HepG2 (cell line): ENCODE data around the gene ZBTB14.
A peak's percentile ranks its signal among the peaks of the same experiment; 100 is the strongest.

Experiments
- ARHGAP35 ChIP-seq: sonication (generic); formaldehyde crosslinking; IDR thresholded peaks from 2 replicates; pipeline ENCODE4 v1.9.0; 2022; ENCODE audit warnings: mild to moderate bottlenecking, inconsistent platforms, moderate library complexity, missing genetic modification reagents, borderline replicate concordance
- CREB1 ChIP-seq, 2 experiments: fragments of 450-650 bp in 1 of 2; IDR thresholded peaks; 2 replicates each; pipeline ENCODE4 v1.6.1; 2016 to 2017; ENCODE audit warnings: control low read depth in 1 of 2, mild to moderate bottlenecking in 1 of 2, missing compliant biosample characterization in 1 of 2, missing genetic modification characterization in 1 of 2
- ESRRA ChIP-seq: sonication (generic); formaldehyde crosslinking; IDR thresholded peaks from 2 replicates; pipeline ENCODE4 v1.5.1; 2020; ENCODE audit warnings: mild to moderate bottlenecking, low read depth, missing genetic modification reagents
- FOXJ3 ChIP-seq: sonication (generic); formaldehyde crosslinking; IDR thresholded peaks from 2 replicates; pipeline ENCODE4 v1.4.0; 2020; ENCODE audit warnings: missing genetic modification reagents, mild to moderate bottlenecking, borderline replicate concordance
- PAX8 ChIP-seq: sonication (generic); formaldehyde crosslinking; IDR thresholded peaks from 2 replicates; pipeline ENCODE4 v1.8.0; 2022; ENCODE audit warnings: mild to moderate bottlenecking, missing genetic modification reagents, borderline replicate concordance
- POGZ ChIP-seq: sonication (generic); formaldehyde crosslinking; IDR thresholded peaks from 2 replicates; pipeline ENCODE4 v1.4.0; 2020; ENCODE audit warnings: mild to moderate bottlenecking, missing genetic modification reagents
- REST ChIP-seq, 2 experiments: IDR thresholded peaks; 2 replicates each; pipeline ENCODE4 v1.6.1; 2011 to 2012; ENCODE audit warnings: low read length in 2 of 2, borderline replicate concordance in 1 of 2, low read depth in 1 of 2, mild to moderate bottlenecking in 1 of 2, moderate library complexity in 1 of 2
- SRF ChIP-seq: IDR thresholded peaks from 2 replicates; pipeline ENCODE4 v1.6.1; 2011; ENCODE audit warnings: mild to moderate bottlenecking, low read depth, low read length, moderate library complexity
- ZBTB10 ChIP-seq: sonication (generic); formaldehyde crosslinking; IDR thresholded peaks from 2 replicates; pipeline ENCODE4 v1.4.0; 2020; ENCODE audit warnings: missing genetic modification reagents, borderline replicate concordance
- ZNF121 ChIP-seq: sonication (generic); formaldehyde crosslinking; IDR thresholded peaks from 2 replicates; pipeline ENCODE4 v1.5.0; 2020; ENCODE audit warnings: mild to moderate bottlenecking, missing genetic modification reagents
- TF ChIP-seq, protein P1 (sequence below): IDR thresholded peaks from 2 replicates; pipeline ENCODE4 v1.6.1; 2012; ENCODE audit warnings: low read length, improper control_type of control experiment
- TF ChIP-seq, protein P2 (sequence below): sonication (generic); formaldehyde crosslinking; IDR thresholded peaks from 2 replicates; pipeline ENCODE4 v1.5.0; 2020; ENCODE audit warnings: mild to moderate bottlenecking, missing genetic modification reagents, moderate library complexity
- TF ChIP-seq, protein P3 (sequence below): sonication (generic); formaldehyde crosslinking; IDR thresholded peaks from 2 replicates; pipeline ENCODE4 v1.4.0; 2020; ENCODE audit warnings: mild to moderate bottlenecking, missing genetic modification reagents, borderline replicate concordance
- TF ChIP-seq, protein P4 (sequence below): sonication (generic); formaldehyde crosslinking; IDR thresholded peaks from 2 replicates; pipeline ENCODE4 v1.8.1; 2023; ENCODE audit warnings: mild to moderate bottlenecking, missing genetic modification reagents

GRCh38 chr18:5303636-5304035 is 8.1 kb upstream of the ZBTB14 start:
- TF ChIP-seq ZNF121 (CRISPR knock-in tag) (no peak), CREB1 (IDR thresholded peaks at IDR 0.05) (no peak), CREB1 (CRISPR knock-in tag; IDR thresholded peaks at IDR 0.05) (no peak), PAX8 (CRISPR knock-in tag) (no peak), REST (IDR thresholded peaks at IDR 0.05; ENCODE audit: borderline replicate concordance in 1 of 2, low read depth in 1 of 2, low read length in 2 of 2) (no peak), ESRRA (CRISPR knock-in tag) (no peak), ARHGAP35 (CRISPR knock-in tag) (no peak), FOXJ3 (CRISPR knock-in tag) (peak; percentile 52; the same call in 1 of the 2 replicates), ZBTB10 (CRISPR knock-in tag) (no peak), POGZ (CRISPR knock-in tag) (0 out of 2 replicates have a peak, but pooled peaks have one; percentile 26), SRF (no peak)
- TF ChIP-seq, protein P1, sequence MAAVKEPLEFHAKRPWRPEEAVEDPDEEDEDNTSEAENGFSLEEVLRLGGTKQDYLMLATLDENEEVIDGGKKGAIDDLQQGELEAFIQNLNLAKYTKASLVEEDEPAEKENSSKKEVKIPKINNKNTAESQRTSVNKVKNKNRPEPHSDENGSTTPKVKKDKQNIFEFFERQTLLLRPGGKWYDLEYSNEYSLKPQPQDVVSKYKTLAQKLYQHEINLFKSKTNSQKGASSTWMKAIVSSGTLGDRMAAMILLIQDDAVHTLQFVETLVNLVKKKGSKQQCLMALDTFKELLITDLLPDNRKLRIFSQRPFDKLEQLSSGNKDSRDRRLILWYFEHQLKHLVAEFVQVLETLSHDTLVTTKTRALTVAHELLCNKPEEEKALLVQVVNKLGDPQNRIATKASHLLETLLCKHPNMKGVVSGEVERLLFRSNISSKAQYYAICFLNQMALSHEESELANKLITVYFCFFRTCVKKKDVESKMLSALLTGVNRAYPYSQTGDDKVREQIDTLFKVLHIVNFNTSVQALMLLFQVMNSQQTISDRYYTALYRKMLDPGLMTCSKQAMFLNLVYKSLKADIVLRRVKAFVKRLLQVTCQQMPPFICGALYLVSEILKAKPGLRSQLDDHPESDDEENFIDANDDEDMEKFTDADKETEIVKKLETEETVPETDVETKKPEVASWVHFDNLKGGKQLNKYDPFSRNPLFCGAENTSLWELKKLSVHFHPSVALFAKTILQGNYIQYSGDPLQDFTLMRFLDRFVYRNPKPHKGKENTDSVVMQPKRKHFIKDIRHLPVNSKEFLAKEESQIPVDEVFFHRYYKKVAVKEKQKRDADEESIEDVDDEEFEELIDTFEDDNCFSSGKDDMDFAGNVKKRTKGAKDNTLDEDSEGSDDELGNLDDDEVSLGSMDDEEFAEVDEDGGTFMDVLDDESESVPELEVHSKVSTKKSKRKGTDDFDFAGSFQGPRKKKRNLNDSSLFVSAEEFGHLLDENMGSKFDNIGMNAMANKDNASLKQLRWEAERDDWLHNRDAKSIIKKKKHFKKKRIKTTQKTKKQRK: no peak
- TF ChIP-seq, protein P2, sequence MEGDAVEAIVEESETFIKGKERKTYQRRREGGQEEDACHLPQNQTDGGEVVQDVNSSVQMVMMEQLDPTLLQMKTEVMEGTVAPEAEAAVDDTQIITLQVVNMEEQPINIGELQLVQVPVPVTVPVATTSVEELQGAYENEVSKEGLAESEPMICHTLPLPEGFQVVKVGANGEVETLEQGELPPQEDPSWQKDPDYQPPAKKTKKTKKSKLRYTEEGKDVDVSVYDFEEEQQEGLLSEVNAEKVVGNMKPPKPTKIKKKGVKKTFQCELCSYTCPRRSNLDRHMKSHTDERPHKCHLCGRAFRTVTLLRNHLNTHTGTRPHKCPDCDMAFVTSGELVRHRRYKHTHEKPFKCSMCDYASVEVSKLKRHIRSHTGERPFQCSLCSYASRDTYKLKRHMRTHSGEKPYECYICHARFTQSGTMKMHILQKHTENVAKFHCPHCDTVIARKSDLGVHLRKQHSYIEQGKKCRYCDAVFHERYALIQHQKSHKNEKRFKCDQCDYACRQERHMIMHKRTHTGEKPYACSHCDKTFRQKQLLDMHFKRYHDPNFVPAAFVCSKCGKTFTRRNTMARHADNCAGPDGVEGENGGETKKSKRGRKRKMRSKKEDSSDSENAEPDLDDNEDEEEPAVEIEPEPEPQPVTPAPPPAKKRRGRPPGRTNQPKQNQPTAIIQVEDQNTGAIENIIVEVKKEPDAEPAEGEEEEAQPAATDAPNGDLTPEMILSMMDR (CRISPR knock-in tag): no peak
- TF ChIP-seq, protein P3, sequence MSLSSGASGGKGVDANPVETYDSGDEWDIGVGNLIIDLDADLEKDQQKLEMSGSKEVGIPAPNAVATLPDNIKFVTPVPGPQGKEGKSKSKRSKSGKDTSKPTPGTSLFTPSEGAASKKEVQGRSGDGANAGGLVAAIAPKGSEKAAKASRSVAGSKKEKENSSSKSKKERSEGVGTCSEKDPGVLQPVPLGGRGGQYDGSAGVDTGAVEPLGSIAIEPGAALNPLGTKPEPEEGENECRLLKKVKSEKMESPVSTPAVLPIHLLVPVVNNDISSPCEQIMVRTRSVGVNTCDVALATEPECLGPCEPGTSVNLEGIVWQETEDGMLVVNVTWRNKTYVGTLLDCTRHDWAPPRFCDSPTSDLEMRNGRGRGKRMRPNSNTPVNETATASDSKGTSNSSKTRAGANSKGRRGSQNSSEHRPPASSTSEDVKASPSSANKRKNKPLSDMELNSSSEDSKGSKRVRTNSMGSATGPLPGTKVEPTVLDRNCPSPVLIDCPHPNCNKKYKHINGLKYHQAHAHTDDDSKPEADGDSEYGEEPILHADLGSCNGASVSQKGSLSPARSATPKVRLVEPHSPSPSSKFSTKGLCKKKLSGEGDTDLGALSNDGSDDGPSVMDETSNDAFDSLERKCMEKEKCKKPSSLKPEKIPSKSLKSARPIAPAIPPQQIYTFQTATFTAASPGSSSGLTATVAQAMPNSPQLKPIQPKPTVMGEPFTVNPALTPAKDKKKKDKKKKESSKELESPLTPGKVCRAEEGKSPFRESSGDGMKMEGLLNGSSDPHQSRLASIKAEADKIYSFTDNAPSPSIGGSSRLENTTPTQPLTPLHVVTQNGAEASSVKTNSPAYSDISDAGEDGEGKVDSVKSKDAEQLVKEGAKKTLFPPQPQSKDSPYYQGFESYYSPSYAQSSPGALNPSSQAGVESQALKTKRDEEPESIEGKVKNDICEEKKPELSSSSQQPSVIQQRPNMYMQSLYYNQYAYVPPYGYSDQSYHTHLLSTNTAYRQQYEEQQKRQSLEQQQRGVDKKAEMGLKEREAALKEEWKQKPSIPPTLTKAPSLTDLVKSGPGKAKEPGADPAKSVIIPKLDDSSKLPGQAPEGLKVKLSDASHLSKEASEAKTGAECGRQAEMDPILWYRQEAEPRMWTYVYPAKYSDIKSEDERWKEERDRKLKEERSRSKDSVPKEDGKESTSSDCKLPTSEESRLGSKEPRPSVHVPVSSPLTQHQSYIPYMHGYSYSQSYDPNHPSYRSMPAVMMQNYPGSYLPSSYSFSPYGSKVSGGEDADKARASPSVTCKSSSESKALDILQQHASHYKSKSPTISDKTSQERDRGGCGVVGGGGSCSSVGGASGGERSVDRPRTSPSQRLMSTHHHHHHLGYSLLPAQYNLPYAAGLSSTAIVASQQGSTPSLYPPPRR (CRISPR knock-in tag): no peak
- TF ChIP-seq, protein P4, sequence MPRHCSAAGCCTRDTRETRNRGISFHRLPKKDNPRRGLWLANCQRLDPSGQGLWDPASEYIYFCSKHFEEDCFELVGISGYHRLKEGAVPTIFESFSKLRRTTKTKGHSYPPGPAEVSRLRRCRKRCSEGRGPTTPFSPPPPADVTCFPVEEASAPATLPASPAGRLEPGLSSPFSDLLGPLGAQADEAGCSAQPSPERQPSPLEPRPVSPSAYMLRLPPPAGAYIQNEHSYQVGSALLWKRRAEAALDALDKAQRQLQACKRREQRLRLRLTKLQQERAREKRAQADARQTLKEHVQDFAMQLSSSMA: no peak
